OCI-LY7 (cell line): Measurements from ENCODE around the gene EIPR1. TPM values are rescaled to one million over a fixed set of nuclear protein-coding genes. Genes with fewer than 3 reads are reported as not detected.
A peak's percentile ranks its signal among the peaks of the same experiment; 100 is the strongest.

Source experiments
- BruUV-seq: library from RNA; stranded (reverse); fragments of 400-500 nt; replicated peaks from 2 replicates; lab custom pipeline; 2021; lab: Mats Ljungman, UMichigan
- CTCF ChIA-PET: fragments of 300-600 bp; sonication (Branson Sonifier 250); formaldehyde crosslinking; loops from one replicate; lab custom pipeline; 2022; ENCODE audit warnings: antibody characterized with exemption; ENCODE audit not compliant: unreplicated experiment; lab: Charles Lee
- POLR2A ChIA-PET: fragments of 300-600 bp; sonication (Branson Sonifier 250); formaldehyde crosslinking; loops from one replicate; lab custom pipeline; 2022; ENCODE audit warnings: antibody characterized with exemption; lab: Charles Lee
- DNase-seq: peaks from one replicate; pipeline ENCODE4 v3.0.0-alpha.2; 2015; ENCODE audit warnings: low spot score
- H2AFZ ChIP-seq: fragments of 200-600 bp; sonication (generic), shearing (Covaris generic); 2 replicates; pipeline ENCODE4 v1.6.1; 2014; ENCODE audit warnings: mild to moderate bottlenecking, antibody characterized with exemption, low read length, moderate library complexity
- H3K27ac ChIP-seq: fragments of 200-600 bp; sonication (generic); 2 replicates; pipeline ENCODE4 v1.5.1; 2014; ENCODE audit warnings: mixed run types, low read depth, mild to moderate bottlenecking, moderate library complexity, low read length, inconsistent platforms; ENCODE audit not compliant: poor library complexity, severe bottlenecking
- H3K36me3 ChIP-seq: fragments of 200-600 bp; sonication (generic); 2 replicates; pipeline ENCODE4 v1.6.1; 2014; ENCODE audit warnings: mild to moderate bottlenecking, antibody characterized with exemption, low read length, moderate library complexity, mixed read lengths; ENCODE audit not compliant: insufficient read depth
- H3K4me1 ChIP-seq: fragments of 200-600 bp; sonication (generic); 2 replicates; pipeline ENCODE4 v1.5.1; 2014; ENCODE audit warnings: mild to moderate bottlenecking, low read length; ENCODE audit not compliant: insufficient read depth, poor library complexity, severe bottlenecking
- H3K4me2 ChIP-seq: fragments of 200-600 bp; sonication (generic); 2 replicates; pipeline ENCODE4 v1.6.1; 2014; ENCODE audit warnings: mild to moderate bottlenecking, low read length
- H3K4me3 ChIP-seq: fragments of 200-600 bp; sonication (generic); 2 replicates; pipeline ENCODE4 v1.5.1; 2014; ENCODE audit warnings: mild to moderate bottlenecking, low read depth, low read length; ENCODE audit not compliant: poor library complexity, severe bottlenecking
- H3K79me2 ChIP-seq: fragments of 200-600 bp; sonication (generic); 2 replicates; pipeline ENCODE4 v1.6.1; 2016; ENCODE audit warnings: low read depth, mild to moderate bottlenecking, low read length, moderate library complexity, mixed read lengths; ENCODE audit not compliant: insufficient read depth
- H3K9me2 ChIP-seq: fragments of 200-600 bp; sonication (generic); 2 replicates; pipeline ENCODE4 v1.6.1; 2016; ENCODE audit warnings: mild to moderate bottlenecking, low read length, mixed read lengths; ENCODE audit not compliant: insufficient read depth
- H3K9me3 ChIP-seq: fragments of 200-600 bp; sonication (generic); 2 replicates; pipeline ENCODE4 v1.6.1; 2014; ENCODE audit warnings: mild to moderate bottlenecking, mixed run types, low read length, mixed read lengths
- H4K20me1 ChIP-seq: fragments of 200-600 bp; sonication (generic); 2 replicates; pipeline ENCODE4 v1.6.1; 2014; ENCODE audit warnings: mild to moderate bottlenecking, antibody characterized with exemption, low read length, moderate library complexity, mixed read lengths; ENCODE audit not compliant: insufficient read depth
- EZH2phosphoT487 ChIP-seq: fragments of 200-600 bp; sonication (generic); IDR thresholded peaks from 2 replicates; pipeline ENCODE4 v1.6.1; 2018; ENCODE audit warnings: low read depth, borderline replicate concordance, mild to moderate bottlenecking, mixed run types, antibody characterized with exemption, low read length, moderate library complexity, mixed read lengths
- intact Hi-C: fragments of 100-400 bp; cut with micrococcal nuclease; formaldehyde crosslinking; loops from one replicate; pipeline ENCODE4 v1.10.0; 2022; ENCODE audit not compliant: unreplicated experiment
- total RNA-seq, 2 experiments: library from RNA; depleted of rRNA in 1 of 2; stranded (reverse); fragments of >200 nt in 1 of 2; shearing (Covaris generic) in 1 of 2; gene quantifications; 2 replicates each; pipeline ENCODE4 v1.2.3, GENCODE V29; 2014 to 2022
- TF ChIP-seq, protein P1 (sequence below): fragments of 200-600 bp; sonication (generic); conservative IDR thresholded peaks from 2 replicates; pipeline ENCODE4 v1.5.1; 2014; ENCODE audit warnings: mild to moderate bottlenecking, antibody characterized with exemption, low read length, moderate library complexity, mixed read lengths

Gene EIPR1
- total RNA-seq, 2 experiments from 2014 or later: 60.5 to 61.7 TPM

DNA sequence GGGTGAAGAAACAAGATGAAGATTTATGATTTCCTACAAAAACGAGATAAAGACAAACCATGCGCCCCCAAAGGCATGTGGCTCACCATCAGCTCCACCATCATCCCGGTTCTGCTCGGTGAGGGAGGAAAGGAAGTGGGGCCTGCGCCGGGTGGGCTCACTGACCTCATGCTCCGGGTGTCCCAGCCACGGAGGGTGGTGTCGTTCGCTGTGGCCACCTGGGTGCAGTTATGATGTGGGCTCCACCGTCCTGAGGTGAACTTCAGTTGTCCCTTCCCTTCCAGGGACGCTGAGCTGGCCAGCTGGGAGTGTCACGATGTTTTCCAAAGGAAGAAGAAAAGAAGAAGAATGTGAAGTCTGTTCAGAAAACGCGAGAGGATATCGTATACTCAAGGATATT lies 180.9 kb downstream of the EIPR1 start:
- Histone ChIP-seq H3K36me3 (peaks cover 45% of the 10 kb centered on the region), H2AFZ (no peak overlapping the region), H3K9me3 (no peaks in the 10 kb centered on the region), H3K27ac (no peak overlapping the region), H3K4me1 (peaks cover 12% of the 10 kb centered on the region), H4K20me1 (no peaks in the 10 kb centered on the region), H3K9me2 (no peaks in the 10 kb centered on the region), H3K4me3 (no peak overlapping the region), H3K4me2 (peak overlapping the region; percentile 38; the same call in 1 of the 2 replicates), H3K79me2 (no peaks in the 10 kb centered on the region)
- intact Hi-C loops: loop anchor here (10.0 kb wide), 1 partner anchor 268 kb away; no protein-coding TSS in a partner anchor
- CTCF ChIA-PET: no interaction called here
- no TSS peak for BruUV-seq
- TF ChIP-seq EZH2phosphoT487: no peak
- TF ChIP-seq, protein P1, sequence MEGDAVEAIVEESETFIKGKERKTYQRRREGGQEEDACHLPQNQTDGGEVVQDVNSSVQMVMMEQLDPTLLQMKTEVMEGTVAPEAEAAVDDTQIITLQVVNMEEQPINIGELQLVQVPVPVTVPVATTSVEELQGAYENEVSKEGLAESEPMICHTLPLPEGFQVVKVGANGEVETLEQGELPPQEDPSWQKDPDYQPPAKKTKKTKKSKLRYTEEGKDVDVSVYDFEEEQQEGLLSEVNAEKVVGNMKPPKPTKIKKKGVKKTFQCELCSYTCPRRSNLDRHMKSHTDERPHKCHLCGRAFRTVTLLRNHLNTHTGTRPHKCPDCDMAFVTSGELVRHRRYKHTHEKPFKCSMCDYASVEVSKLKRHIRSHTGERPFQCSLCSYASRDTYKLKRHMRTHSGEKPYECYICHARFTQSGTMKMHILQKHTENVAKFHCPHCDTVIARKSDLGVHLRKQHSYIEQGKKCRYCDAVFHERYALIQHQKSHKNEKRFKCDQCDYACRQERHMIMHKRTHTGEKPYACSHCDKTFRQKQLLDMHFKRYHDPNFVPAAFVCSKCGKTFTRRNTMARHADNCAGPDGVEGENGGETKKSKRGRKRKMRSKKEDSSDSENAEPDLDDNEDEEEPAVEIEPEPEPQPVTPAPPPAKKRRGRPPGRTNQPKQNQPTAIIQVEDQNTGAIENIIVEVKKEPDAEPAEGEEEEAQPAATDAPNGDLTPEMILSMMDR: no peak
- no peak for DNase-seq
- POLR2A ChIA-PET: interaction anchor here (1.3 kb wide), 1 partner anchor 414 kb away, joined by 3 read pairs; no protein-coding TSS in a partner anchor

DNA sequence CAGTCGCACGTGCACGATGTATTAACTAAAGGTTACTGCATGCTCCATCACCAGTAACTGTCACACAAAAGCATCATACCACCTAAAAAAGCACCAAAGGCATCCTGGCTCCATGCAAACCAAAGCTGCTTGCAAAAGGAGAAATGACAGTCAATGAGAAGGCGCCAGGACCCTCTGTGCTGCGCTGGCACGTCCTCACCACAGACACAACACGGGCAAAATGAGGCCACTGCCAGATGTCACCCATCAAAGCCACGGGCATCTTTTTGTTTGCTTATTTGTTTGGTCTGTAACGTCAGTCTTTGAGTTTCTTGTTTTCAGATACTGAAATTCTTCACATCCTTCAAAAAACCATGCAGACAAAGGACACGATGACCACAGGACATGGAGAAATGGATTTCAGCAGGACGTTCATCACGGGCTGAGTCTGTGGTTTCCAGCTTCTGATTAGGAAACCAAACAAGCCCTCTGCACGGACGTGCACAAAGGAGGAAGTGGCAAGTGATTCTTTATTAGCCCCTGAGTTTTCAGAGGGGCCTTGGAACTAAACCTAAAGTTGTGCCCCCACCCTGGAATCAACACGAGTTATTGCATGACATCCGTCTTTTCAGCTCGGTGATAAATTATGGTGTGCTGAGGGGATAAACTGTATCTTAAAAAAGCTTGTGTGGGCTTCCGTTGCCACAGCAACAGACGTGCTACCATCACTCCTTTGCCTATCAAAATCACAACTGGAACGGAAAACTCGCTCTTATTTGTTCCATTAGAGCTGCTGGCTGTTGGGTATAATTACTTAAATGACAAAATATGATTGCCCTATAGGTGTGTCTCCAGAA lies 181.8 kb downstream of the EIPR1 start:
- intact Hi-C loops: loop anchor here (10.0 kb wide), 1 partner anchor 269 kb away; no protein-coding TSS in a partner anchor
- Histone ChIP-seq H3K4me3 (no peak overlapping the region), H3K4me2 (peak overlapping the region; percentile 38; the same call in 1 of the 2 replicates), H3K4me1 (peaks cover 12% of the 10 kb centered on the region), H2AFZ (no peak overlapping the region; the same call in 1 of the 2 replicates), H3K9me2 (no peaks in the 10 kb centered on the region), H3K79me2 (no peaks in the 10 kb centered on the region), H3K27ac (no peak overlapping the region), H3K36me3 (peaks cover 49% of the 10 kb centered on the region), H3K9me3 (no peaks in the 10 kb centered on the region), H4K20me1 (no peaks in the 10 kb centered on the region)
- no TSS peak for BruUV-seq
- ChIA-PET POLR2A (interaction anchor here (0.6 to 0.7 kb wide), 2 partner anchors 56 to 740 kb away, joined by 3 to 8 read pairs; no protein-coding TSS in a partner anchor), CTCF (no interaction called here)
- DNase-seq: peak; percentile 41
- TF ChIP-seq, protein P1: no peak
- no peak for TF ChIP-seq EZH2phosphoT487
